C4-2B (cell line): ENCODE data around the gene SLC14A1.

Experiments used
- H3K27ac ChIP-seq: fragments of 450-650 bp; 2 replicates; pipeline ENCODE4 v1.5.1; 2017
- CTCF ChIP-seq: fragments of 450-650 bp; conservative IDR thresholded peaks from 2 replicates; pipeline ENCODE4 v1.5.1; 2017; ENCODE audit warnings: mild to moderate bottlenecking
- ZFX ChIP-seq: fragments of 450-650 bp; IDR thresholded peaks from 2 replicates; pipeline ENCODE4 v1.6.1; 2017

The SLC14A1 gene

GRCh38 chr18:45774065-45774521 is 50.1 kb downstream of the SLC14A1 start:
- H3K27ac ChIP-seq = no peak overlapping the region
- TF ChIP-seq CTCF (no peak), ZFX (no peak)

DNA sequence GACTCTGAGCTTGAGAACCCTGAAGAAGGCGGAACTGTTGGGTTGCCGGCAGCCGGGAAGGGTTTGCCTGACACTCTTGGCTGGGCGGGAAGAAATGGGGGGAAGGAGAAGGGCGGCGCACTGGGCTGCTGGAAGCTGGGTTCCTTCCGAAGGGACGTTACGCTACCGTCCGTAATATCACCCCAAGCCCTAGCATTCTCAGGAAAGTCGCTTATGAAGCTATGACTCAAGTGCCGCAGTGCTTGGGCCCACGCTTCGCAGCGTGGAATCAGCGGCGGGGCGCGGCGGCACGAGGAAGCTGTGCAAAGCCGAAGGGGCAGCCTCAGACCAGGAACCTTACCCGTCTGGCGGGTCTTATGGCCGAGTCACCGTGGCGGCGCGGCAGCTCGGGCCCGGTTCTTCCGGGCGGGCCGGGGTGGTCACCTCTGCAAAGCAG is 51.3 kb downstream of the SLC14A1 start:
- H3K27ac ChIP-seq = no peak overlapping the region
- no peak for TF ChIP-seq CTCF
- no peak for TF ChIP-seq ZFX

GRCh38 chr18:45775743-45776142 is 51.8 kb downstream of the SLC14A1 start:
- TF ChIP-seq CTCF (no peak), ZFX (no peak)

DNA sequence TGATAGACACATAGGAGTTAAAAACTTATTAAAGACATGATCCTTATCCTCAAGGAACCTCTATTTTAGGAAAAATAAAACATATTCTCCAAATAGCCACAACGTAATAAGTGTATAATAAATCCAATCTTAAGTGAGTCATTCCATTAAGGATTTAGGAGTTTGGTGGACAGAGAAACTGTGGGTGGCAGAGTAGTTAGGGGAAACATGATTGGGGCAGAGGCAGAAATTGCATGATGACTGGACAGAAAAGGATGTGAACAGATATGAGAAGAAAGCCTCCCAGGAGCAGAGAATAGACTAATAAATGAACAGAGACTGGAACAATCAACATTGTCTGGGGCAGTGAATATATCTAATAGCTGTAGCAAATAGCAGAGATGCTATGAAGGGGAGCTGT is 53.4 kb downstream of the SLC14A1 start:
- no peak overlapping the region for H3K27ac ChIP-seq
- no peak for TF ChIP-seq CTCF
- no peak for TF ChIP-seq ZFX

More at GRCh38 chr18:45775743-45776142, 51.8 kb downstream of the SLC14A1 start:
- H3K27ac ChIP-seq = no peak overlapping the region

- no peak for TF ChIP-seq CTCF
- no peak for TF ChIP-seq ZFX
Observed at GRCh38 chr18:45780568-45780967, 56.6 kb downstream of the SLC14A1 start.

DNA sequence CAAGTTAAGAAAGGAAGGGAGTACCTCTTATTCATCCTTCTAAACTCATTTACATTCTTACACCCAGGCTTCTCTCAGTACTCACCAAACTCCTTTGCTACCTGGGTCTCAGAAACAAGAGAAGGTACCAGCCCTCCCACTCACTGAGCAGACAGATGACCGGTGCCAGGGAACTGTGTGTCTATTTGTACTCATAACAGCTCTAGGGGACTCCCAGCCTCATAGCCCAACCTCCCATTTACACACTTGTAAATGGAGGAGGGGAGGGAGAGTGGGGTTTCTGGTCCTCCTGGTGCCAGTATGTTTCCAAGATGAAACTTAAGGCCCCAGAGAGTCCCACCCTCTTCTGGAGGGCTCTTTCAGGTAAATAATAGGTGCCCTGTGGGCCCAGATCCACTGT is 58.7 kb downstream of the SLC14A1 start:
- TF ChIP-seq CTCF (no peak), ZFX (no peak)
- peak overlapping the region; percentile 12; the same call in 1 of the 2 replicates for H3K27ac ChIP-seq

More at GRCh38 chr18:45780568-45780967, 56.6 kb downstream of the SLC14A1 start:
- peak overlapping the region; percentile 51 for H3K27ac ChIP-seq

DNA sequence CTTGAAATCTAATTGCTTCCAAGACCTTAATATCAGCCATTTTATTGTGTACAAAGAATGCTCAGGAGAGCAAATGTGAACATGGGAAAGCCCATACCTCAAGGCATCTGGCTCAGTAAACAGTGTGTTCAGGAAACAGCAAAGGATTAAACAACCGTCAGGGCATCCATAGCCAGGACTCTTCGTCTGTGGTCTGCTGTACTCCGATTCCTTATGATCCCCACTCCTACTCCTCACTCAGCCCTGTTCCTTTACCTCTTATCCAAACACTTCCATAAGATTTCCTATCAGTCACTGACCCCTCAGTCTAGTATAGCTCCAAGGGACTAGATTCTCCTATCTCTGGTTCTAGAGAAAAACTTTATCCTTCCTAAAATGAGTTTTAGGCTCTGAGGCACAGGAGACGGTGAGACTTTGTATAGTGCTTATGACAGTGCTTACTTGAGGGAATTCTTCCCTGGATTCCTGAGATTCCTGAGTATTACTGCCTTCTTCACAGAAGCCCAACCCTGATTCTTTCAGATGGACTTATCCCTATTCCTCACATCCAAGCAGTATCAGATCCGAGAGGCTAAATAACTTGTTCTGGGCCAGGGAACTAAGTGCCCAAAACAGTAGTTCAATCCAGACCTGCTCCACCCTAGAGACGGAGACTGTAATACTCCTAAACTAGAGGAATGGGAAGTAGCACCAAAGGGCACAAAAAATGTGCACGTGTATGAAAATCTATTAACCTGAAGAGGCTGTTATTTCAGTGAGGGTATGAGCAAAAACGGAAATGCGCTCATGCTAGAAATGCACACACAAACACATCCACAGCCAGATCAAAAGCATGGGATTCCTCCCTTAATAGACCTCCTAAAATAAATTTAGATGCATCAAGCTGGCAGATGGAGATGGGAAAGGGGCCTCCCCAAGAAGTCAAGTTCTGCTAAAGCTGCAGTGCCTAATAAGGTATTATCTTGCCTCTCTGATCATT is 59.4 kb downstream of the SLC14A1 start:
- TF ChIP-seq CTCF (no peak), ZFX (no peak)
- peak overlapping the region; percentile 12; the same call in 1 of the 2 replicates for H3K27ac ChIP-seq
